Glomerular endothelial cell (primary cell): Measurements from ENCODE around the gene CKMT2. TPM values are rescaled to one million over a fixed set of nuclear protein-coding genes. Genes with fewer than 3 reads are reported as not detected.

Experiments used
- DNase-seq: peaks from one replicate; pipeline ENCODE4 v3.0.0-alpha.2; 2011; ENCODE audit warnings: low read depth, low spot score; ENCODE audit errors: extremely low read depth
- total RNA-seq: library from RNA; depleted of rRNA; stranded (reverse); fragments of >200 nt; gene quantifications from 2 replicates; pipeline ENCODE4 v1.2.3, GENCODE V29; 2015

CKMT2 gene
- total RNA-seq, result 0.34 TPM in 1 of 2 replicates, not detected in the other

DNA sequence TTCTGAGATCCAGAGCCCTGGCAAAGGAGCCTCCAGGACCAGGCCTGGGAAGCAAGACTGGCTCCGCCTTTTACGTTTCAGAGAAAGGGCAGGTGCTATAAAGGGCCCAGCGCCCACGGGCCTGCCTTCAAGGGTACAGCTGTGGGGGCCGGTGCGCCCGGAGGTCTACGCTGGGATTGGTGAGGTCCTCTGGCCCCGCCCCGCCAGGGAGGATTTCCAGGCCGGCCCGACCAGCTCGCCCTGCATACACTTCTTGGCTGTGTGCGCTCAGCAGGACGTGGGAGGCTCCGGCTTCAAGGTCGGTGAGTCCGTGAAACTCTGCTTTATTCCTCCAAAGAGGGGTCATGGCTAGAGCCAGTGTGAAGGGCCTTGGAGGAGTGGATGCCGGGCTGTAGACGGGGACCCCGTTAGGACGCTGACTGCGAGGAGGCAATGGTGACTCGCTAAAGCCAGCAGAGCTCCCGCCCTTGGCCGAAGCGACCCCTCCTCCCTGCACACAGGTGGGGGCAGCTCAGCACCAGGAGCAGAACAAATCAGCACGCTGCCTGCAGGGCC, at the start of gene CKMT2:
CKMT2 (plus strand) TSS at position 243 of the 555 bp plus-strand sequence. CDS start 17,811 bp downstream, outside the sequence.
- no peak for DNase-seq

GRCh38 chr5:81183811-81184748, 49.0 kb upstream of the CKMT2 start:
- no peak for DNase-seq

- DNase-seq, result no peak
Observed at GRCh38 chr5:81184749-81185110, 48.4 kb upstream of the CKMT2 start.

DNA sequence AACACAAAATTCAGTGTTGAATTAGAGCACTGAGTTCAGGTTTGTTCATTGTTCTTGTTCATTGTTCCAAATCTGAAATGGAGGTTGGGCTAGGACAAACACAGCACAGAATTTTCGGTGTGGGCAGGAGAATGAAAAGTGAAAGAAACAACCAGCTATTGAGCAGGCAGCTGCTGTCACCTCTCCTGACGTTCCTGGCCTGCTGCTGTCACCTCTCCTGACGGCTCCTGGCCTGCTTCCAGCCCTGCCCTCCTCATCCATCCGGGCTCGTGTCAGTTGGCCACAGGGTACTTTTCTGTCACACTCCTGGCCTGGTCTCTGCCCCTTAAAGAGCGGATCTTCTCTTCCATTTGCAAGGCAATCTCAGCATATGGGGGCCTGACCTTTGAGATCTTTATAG, 45.2 kb upstream of the CKMT2 start:
- DNase-seq, result no peak

GRCh38 chr5:81188962-81189361, 44.2 kb upstream of the CKMT2 start:
- DNase-seq, result no peak

DNA sequence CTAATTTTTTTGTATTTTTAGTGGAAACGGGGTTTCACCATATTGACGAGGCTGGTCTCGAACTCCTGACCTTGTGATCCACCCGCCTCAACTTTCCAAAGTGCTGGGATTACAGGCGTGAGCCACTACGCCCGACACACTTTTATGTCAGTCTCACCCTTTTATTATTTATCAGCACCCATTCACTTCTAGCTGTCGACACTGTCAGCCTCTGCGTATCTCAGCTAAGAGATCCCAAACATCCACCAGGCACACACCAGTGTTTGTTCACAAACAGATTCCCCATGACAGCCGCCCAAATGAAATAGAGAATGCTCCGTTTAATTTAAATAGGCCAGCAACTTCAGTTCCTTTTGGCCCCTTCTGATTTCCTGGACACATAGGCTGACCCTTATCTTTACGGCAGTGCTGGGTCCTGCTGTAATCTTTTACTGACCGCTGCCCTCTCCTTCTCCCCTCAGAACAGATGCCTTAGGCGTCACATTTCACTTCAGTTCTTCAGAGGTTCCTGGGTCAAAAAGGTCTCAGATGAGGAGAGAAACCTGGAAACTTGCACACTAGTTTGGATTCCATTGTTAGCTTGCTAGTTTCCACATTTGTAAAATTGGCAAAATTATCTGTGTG, 43.1 kb upstream of the CKMT2 start:
- no peak for DNase-seq

DNA sequence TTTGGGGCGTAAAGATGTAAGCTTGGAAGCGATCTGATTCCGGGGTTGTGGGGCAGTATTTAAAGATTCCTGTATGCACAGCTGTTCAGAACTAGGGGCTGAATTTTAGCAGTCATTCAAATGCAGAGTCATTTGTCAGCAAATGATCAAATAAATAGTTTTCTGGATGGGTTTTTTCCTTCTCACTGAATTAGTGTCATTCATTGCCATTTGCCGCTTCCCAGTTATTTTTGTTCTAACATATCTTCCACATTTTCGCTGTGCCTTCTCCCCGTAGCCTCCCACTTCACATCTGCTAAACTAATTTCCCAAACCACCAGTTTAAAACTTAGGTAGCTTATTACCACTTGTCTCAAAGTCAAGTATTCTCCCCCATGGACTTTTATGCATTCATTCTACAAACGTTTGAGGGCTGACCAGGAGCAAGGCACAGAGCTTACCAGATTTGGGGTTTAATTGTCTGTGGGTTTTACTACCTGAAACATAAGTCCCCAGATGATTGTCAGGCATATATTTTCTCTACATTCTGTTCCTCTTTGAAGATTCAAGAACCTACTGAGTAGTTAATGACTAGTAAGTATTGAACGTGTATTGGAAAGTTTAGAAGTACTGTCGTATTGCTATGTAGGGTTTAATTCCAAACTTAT, 41.3 kb upstream of the CKMT2 start:
- no peak for DNase-seq

GRCh38 chr5:81192373-81192750, 40.8 kb upstream of the CKMT2 start:
- DNase-seq, result no peak

DNA sequence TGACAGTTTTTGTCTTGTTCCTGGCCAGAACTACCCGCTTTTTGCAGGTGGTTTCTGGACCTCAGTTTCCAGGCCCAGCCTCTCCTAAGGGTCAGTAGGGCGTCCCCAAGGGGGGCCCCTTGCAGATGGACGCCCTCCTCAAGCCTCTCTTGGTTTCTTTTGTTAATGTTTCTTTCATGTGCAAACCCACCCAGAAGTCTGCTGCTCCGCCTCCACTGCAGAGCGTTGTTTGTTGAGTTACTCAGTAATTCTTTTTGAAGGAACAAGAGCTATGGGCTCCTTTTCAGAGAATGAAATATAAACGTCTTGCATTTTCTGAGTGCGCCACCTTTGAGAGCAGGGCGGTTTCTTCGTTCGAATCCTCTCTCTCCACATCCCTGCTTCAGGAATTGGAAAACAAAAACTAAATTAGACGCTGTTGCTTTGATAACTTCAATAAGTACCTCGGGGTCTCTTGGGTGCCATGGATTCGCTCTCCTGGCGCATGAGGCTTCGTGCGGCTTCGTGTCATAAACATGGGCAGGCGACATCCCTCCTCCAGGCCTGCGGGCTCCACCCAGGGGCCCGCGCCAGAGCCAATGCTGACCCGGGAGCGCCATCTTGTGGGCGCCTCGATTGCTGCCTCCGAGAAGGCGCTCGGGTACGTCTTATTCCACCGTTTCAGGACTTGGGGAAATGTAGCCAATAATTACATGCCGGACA, 38.3 kb upstream of the CKMT2 start:
- DNase-seq, result peak; percentile 20

- no peak for DNase-seq
Observed at GRCh38 chr5:81195335-81195929, 37.7 kb upstream of the CKMT2 start.

GRCh38 chr5:81202655-81203054, 30.5 kb upstream of the CKMT2 start:
- no peak for DNase-seq

DNA sequence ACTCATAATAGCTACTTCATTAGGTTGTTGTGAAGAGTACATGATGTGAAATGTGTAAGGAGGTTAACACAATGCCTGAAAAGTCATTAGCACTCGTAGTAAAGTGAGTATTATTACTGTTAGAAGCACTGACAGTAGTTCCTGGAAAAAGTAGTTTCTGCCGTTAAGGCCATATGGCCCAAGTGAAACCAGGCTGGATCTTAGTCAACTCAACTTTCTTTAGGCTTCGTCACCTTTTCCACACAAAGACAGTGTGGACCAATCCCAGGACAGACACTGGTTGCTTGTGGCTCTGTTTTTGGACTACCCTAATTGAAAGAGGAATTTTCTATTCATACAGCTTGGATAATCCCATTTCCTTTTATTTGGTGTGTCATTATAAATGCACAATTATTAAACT, 29.4 kb upstream of the CKMT2 start:
- no peak for DNase-seq

DNA sequence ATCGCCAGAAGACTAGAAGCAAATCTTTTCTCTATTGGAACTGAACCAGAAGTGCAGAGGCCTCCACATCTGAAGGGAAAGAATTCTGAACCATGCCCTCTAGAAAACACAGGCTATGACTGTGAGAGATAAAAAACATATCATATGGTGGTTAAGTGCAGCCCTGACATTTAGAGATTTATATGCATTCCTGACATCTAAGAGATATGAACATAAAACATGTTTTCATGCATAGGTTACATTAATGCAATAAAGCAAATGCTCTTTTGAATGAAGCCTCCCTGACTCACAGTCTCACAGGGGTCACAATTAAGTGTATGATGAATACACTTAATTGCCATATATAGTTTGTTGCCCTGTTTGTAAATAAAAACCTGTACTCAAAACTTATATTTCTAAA, 28.9 kb upstream of the CKMT2 start:
- no peak for DNase-seq

GRCh38 chr5:81205058-81205457, 28.1 kb upstream of the CKMT2 start:
- DNase-seq, result no peak

DNA sequence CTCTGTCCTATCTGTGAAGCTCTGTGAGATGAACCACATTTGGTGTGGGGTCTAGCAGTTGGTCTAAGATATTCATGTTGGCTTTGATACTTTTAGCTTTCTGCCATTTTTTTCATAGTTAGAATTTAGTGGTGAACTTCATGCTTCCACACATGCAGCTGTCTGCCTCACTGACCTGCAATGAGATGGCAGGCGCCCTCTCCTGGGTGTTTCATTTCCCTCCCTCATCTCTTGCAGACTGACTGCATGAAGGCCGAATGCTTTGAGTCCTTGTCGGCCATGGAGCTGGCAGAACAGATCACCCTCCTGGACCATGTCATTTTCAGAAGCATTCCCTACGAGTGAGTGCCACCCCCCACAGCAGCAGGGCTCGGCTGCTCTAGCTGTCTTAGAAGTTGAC, 26.1 kb upstream of the CKMT2 start:
- DNase-seq, result no peak

GRCh38 chr5:81208904-81209303, 24.2 kb upstream of the CKMT2 start:
- no peak for DNase-seq

DNA sequence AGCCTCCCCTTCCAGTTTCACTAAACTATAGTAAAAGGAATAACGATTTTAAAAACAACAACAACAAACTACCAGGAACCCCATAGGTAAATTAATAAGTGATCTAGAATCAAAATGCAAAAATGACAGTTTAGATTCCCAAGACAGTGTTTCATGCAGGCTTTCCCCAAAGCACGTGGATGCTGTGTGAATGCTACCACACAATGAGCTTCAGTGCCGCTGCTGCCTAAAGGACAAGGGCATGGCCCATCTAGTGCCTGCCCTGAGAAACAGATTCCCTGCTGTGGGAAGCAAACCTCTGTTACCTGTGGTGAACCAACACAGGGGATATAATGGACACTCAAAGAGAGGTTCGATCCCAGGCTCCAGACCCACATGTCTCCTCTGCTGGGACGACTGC, 23.7 kb upstream of the CKMT2 start:
- no peak for DNase-seq

DNA sequence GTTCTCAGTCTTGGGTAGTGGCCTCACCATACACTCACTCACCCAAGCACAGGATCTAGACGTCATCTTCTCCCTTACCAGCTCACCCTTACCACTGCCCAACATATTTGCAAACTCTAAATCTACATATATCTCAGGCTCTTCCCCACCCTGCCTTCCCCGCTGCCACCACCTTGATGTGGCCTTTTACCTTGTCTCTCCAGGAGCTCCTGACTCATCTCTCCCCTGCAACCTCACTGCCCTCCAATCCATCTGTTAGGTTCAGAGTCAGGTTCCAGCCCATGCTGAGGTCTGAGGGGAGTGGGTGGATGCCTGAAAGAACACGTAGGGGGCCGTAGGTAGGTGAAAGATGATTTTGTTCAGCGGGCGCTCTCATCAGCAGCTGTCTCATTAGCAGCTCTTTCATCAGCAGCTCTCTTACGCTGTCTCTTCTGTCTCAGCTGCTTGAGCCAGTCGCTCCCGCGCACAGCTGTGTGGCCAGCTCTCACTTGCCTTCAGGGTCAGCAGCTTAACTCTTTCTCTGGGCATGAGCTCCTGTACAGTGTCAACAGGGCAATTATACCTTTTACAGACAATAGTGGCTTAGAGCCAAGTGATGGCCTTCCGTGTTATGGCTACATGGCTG, 23.1 kb upstream of the CKMT2 start:
- no peak for DNase-seq

DNA sequence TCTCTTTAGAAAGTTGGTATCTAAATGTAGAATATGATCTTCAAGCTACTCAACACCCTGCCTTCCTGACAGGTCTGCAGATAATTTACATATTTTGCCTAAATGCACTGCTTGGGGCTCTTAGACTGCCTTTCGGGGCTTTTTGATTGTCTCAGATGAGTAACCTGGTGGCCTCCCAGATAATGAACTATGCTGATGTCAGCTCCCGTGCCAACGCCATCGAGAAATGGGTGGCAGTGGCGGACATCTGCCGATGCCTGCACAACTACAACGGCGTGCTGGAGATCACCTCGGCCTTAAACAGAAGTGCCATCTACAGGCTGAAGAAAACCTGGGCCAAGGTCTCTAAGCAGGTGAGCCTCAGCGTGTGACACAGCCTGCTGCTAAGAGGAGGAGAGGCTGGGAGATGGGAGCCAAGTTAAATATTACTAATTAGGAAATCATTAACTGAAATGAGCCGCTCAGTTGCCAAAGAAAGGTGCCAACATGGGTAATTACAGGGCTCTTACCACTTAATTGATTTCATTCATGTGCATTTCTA, 20.8 kb upstream of the CKMT2 start:
- no peak for DNase-seq

- no peak for DNase-seq
Observed at GRCh38 chr5:81213070-81213469, 20.1 kb upstream of the CKMT2 start.
